HG03354 (cell line): Measurements from ENCODE around the gene NNAT.
"Not testable (repeated sequence)": the region's sequence is repeated elsewhere in the genome, so short reads cannot be mapped to it uniquely, and the experiment has no call there.

Experiments
- ATAC-seq: cut with Tn5 transposase; IDR thresholded peaks from one replicate; pipeline ENCODE4 v1.9.1; 2021; ENCODE audit warnings: mild to moderate bottlenecking; ENCODE audit not compliant: unreplicated experiment, poor library complexity, severe bottlenecking

NNAT gene

GRCh38 chr20:37521061-37521771 is at the start of gene NNAT:
NNAT (plus strand) TSS chr20:37521250; CDS start chr20:37521332, 82 bp downstream.
- no peak for ATAC-seq

GRCh38 chr20:37471741-37472235 is 49.3 kb upstream of the NNAT start:
- ATAC-seq = no peak

DNA sequence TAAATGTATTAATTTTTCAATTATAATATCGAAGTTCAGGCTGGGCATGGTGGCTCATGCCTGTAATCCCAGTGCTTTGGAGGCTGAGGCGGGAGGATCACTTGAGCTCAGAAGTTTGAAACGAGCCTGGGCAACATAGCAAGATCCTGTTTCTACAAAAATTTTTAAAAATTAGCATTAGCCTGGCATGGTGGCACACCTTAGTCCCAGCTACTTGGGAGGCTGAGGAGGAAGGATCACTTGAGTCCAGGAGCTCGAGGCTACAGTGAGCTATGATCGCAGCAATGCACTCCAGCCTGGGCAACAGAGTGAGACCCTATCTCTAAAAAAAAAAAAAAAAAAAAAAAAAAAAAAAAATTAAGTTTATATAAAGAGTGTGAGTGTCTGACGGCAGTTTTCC is 48.6 kb upstream of the NNAT start:
- ATAC-seq = not testable (repeated sequence)

DNA sequence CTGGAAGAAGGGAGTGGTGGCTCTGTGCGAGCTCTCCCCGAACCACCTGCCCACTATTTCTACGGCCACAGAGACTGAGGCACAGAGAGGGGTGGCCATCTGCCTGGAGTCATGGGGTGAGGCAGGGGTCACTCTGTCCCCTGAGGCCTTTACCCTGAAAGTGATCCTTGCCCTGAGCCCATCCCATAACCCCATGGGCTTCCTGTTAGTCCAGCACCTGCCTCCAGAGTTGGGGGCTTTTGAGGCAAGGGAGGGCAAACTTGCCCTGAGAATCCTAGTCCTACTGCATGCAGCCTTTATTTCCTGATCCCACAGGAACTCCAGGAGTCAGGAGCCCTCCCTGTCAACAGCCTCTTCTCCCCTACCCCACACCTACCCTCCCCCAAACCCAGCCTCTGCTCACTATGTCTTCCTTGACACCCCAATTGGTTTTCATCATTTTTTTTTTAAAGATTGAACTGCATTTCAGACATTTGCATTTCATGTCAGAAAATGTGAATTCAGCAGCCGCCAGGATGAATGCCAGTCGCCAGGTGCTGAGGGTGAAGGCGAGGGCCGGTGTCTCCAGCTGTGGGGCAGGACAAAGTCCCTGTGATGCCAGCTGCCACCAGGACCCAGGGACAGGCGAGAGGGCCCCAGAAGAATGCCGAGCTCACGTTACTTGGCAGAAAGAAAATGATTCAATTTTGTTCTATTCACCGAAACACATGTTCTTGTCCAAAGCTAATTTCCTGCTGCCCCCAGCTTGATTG is 47.6 kb upstream of the NNAT start:
- no peak for ATAC-seq

DNA sequence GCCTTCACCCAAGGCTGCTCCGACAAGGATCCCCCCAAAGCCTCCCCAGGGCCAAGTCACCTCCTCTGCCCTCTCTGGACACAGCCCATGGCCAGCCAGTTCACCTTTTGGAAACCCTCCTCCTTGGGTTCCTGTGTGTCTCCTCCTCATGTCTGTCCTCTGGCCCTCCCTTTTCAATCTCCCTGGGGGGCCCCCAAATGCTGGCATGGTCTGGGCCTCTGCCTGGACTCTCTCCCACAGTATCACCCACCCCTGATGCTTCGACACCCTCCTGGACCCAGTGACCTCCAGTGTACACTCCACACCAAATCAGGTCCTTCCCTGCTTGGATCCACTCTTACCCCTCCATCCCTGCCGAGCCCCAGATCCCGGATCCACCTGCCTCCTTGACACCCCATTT is 46.7 kb upstream of the NNAT start:
- no peak for ATAC-seq

DNA sequence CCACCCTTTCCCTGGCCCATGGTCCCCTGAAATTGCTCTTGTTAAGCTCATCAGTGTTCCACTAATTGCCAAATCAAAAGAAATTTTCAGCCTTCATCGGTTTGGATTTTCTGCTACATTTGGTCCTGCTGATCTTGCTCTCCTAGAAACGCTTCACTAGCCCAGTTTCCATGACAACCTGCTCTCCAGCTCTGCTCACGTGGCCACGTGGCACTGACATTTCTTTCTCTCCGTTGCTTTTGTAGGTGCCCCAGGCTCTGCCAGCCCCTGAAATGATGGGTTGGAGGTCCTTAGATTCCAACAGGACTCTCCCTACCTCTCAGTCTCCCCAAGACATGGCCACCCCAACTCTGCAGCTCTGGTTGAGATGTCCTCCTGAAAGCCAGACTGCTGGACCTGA is 45.8 kb upstream of the NNAT start:
- ATAC-seq = no peak

- no peak for ATAC-seq
Observed at GRCh38 chr20:37477041-37477440, 44.0 kb upstream of the NNAT start.

DNA sequence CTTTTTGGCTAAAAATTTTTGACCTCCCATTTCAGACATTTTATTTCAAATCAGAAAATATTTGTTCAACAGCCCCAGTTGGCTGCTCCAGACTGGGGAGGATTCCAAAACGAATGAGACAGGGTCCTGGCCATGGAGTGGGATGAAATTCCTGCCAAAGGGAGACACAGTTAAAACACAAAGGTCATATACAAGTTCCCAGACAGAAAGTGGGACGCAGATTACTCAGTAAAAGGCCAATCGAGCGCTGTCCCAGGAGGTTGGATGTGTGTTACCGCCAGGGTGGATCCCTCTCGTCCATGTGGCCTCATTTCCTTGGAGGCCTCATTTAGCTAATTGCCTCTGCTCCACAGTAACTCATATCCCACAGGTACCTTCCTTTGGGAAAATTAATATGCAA is 41.8 kb upstream of the NNAT start:
- ATAC-seq = no peak

- no peak for ATAC-seq
Observed at GRCh38 chr20:37479925-37480691, 40.9 kb upstream of the NNAT start.

DNA sequence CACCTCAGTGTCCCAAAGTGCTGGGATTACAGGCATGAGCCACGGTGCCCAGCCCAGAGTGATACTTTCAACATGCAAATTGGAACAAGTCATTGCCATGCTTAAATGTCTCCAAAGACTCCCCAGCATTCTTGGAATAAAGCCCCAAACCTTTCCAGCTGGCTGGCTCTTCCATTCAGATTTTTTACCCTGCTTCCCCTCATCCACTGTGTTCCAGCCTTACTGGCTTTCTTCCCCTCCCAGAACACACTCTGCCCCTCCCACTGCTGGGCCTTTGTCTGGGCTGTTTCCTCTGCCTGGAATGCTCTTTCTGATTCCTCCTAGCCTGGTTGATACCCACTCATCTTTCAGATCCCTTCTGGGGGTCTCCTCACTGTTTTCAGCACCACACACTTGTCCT is 40.1 kb upstream of the NNAT start:
- no peak for ATAC-seq

DNA sequence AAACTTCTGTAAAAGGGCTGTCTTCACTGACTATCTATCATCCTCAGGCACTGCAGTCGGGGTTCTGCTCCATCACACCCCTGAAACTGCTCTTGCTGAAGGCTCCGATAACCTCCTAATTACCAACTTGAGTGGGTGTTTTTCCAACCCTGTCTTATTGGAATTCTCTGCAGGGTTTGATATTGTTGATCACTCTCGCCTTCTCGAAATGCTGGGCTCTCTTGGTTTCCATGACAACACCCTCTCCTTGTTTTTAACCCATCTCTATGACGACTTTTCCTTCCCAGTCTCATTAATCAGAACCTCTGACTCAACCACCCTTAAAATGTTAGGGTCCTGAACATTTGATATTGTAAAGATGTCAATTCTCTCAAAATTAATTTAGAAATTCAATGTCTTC is 39.4 kb upstream of the NNAT start:
- ATAC-seq = no peak

DNA sequence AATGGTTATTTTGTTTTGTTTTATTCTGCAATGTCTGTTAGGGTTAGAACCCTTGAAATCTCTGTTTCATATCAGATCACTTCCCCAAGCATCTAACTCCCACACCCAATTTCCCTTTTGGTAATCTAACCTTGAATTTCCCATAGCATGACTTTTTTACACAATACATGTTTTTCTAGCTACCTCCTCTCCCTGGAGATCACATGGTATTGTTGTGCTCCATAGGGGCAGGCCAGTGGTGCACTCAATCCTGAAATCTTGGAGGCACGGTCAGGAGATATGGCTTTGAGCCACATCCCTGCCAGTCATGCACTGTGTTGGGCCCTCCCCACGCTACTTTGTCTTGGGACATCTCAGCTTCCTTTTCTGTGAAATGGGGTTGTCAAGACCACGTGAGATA is 36.7 kb upstream of the NNAT start:
- no peak for ATAC-seq

- not testable (repeated sequence) for ATAC-seq
Observed at GRCh38 chr20:37486209-37486608, 34.8 kb upstream of the NNAT start.

DNA sequence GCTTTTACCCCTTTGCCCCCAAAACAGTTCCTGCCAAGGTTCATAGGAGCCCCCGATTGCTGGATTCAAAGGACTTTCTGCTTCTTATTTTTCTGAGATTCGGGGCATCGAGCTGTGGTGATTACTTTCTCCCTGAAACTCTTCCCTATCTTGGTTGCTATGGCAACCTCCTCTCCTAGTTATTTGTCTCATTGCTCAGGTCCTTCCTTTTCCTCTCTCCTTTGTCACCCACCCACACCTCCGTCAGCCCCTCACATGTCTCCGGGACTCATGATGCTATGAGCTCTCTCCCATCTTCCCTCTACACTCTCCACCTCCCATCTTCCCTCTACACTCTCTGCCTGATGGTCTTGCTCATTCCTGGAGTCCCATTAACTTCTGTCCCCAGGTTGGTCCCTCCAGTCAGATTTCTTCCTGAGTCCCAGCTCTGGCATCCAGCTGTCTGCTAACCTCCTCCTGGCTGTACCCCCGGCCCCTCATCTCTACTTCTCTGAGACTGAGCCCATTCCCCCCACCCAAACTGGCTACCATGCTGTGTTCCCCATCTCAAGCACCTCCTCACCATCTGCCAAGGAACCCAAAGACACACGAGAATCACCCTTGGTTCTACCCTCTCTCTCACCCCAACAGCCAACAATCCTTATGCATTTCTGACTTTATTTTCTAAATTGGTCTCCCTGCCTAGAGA is 30.2 kb upstream of the NNAT start:
- ATAC-seq = no peak

- ATAC-seq = no peak
Observed at GRCh38 chr20:37492096-37492625, 28.9 kb upstream of the NNAT start.

- ATAC-seq = no peak
Observed at GRCh38 chr20:37492945-37493344, 28.1 kb upstream of the NNAT start.

DNA sequence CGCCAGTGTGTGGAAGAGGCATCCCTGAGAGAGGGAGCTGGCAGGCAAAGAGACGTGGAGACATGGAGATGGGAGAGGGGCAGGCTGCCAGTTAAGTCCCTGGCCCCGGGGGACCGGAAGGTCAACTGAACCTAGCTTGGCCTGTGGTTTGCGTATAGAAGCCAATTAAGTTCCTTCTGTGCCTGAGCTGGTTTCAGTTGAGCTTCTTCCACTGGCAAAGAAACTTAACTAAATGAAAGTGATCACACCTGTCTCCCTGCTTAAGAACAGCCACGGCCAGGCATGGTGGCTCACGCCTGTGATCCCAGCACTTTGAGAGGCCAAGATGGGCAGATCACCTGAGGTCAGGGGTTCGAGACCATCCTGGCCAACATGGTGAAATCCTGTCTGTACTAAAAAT is 26.7 kb upstream of the NNAT start:
- ATAC-seq = no peak

DNA sequence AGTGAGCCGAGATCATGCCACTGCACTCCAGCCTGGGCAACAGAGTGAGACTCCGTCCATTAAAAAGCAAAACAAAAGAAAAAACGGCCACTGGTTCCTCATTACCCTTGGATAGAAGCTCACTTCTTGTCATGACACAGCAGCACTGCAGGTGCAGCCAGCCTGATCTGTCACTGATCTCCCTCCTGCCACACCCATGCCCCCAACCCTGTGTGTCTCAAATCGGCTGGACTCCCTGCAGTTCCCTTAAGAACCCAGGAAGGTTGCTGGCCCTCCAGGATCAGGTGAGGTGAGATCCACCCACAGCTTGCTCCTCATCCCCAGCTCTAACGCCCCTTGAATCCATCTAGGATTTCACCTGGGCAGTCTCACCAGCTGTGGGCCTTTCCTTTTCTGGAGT is 26.3 kb upstream of the NNAT start:
- ATAC-seq = no peak

GRCh38 chr20:37498066-37498665 is 22.9 kb upstream of the NNAT start:
- no peak for ATAC-seq
